K562 (cell line): ENCODE data around the gene DNAH17.

Experiments
- ATF3 ChIP-seq, 2 experiments: fragments of 450-650 bp in 1 of 2; sonication (generic) in 1 of 2; formaldehyde crosslinking in 1 of 2; IDR thresholded peaks in 1 of 2; conservative IDR thresholded peaks in 1 of 2; 2 replicates each; pipeline versions ENCODE4 v1.6.1 to v1.8.1; 2016 to 2023; ENCODE audit warnings: mild to moderate bottlenecking in 2 of 2, moderate library complexity in 2 of 2, inconsistent platforms in 1 of 2, missing genetic modification reagents in 1 of 2
- CEBPZ ChIP-seq: fragments of 150-350 bp; IDR thresholded peaks from 2 replicates; pipeline ENCODE4 v1.6.1; 2014; ENCODE audit warnings: low read depth, mild to moderate bottlenecking, low read length, borderline replicate concordance
- CHD1 ChIP-seq: fragments of 200-600 bp; sonication (generic); IDR thresholded peaks from one replicate; pipeline ENCODE4 v1.6.1; 2012; ENCODE audit warnings: mild to moderate bottlenecking, moderate library complexity, low read length, inconsistent platforms
- CTCF ChIP-seq, 3 experiments: IDR thresholded peaks in 2 of 3; conservative IDR thresholded peaks in 1 of 3; 2 replicates each; pipeline ENCODE4 v1.5.1; 2011 to 2012; ENCODE audit warnings: low read length in 3 of 3, mild to moderate bottlenecking in 3 of 3, control low read depth in 2 of 3, improper control_type of control experiment in 1 of 3, inconsistent platforms in 1 of 3, low read depth in 1 of 3, mixed read lengths in 1 of 3, moderate library complexity in 1 of 3; ENCODE audit not compliant: insufficient read depth in 2 of 3
- EGR1 ChIP-seq: fragments of 450-650 bp; conservative IDR thresholded peaks from 2 replicates; pipeline ENCODE4 v1.6.1; 2017; ENCODE audit warnings: mild to moderate bottlenecking
- EZH2 ChIP-seq: IDR thresholded peaks from 2 replicates; pipeline ENCODE4 v1.6.1; 2012; ENCODE audit warnings: low read depth, mild to moderate bottlenecking, inconsistent platforms, low read length, borderline replicate concordance
- HIVEP1 ChIP-seq: fragments of 250-450 bp; sonication (Bioruptor Pico); IDR thresholded peaks from 2 replicates; pipeline ENCODE4 v1.4.0; 2020; ENCODE audit warnings: mild to moderate bottlenecking
- KLF6 ChIP-seq: fragments of 250-450 bp; sonication (Bioruptor Pico); IDR thresholded peaks from 2 replicates; pipeline ENCODE4 v1.4.0; 2020; ENCODE audit warnings: mild to moderate bottlenecking, moderate library complexity, borderline replicate concordance
- SRSF1 ChIP-seq: fragments of 200-400 bp; formaldehyde crosslinking; IDR thresholded peaks from 2 replicates; pipeline ENCODE4 v1.6.1; 2017; ENCODE audit warnings: mild to moderate bottlenecking, low read depth, low read length, moderate library complexity
- TBL1XR1 ChIP-seq, 2 experiments: IDR thresholded peaks; 2 replicates each; pipeline ENCODE4 v1.6.1; 2012; ENCODE audit warnings: improper control_type of control experiment in 2 of 2, low read length in 2 of 2, mild to moderate bottlenecking in 1 of 2
- ZNF280B ChIP-seq: fragments of 250-450 bp; sonication (Bioruptor Pico); IDR thresholded peaks from 2 replicates; pipeline ENCODE4 v1.5.1; 2021; ENCODE audit warnings: mild to moderate bottlenecking

GRCh38 chr17:78434455-78435329 is 142.5 kb downstream of the DNAH17 start:
- TF ChIP-seq TBL1XR1 (IDR thresholded peaks at IDR 0.05; ENCODE audit: low read length in 2 of 2), result no peak
- no peak for TF ChIP-seq HIVEP1 (CRISPR knock-in tag)
- TF ChIP-seq ATF3 (IDR thresholded peaks at IDR 0.05), result no peak
- no peak for TF ChIP-seq ATF3 (CRISPR knock-in tag; conservative IDR thresholded peaks at IDR 0.05)
- no peak for TF ChIP-seq CEBPZ
- TF ChIP-seq KLF6, result no peak
- TF ChIP-seq EZH2, result no peak
- no peak for TF ChIP-seq ZNF280B
- no peak for TF ChIP-seq CHD1
- no peak for TF ChIP-seq CTCF (IDR thresholded peaks at IDR 0.05 in 2 of 3, conservative IDR thresholded peaks at IDR 0.05 in 1 of 3; ENCODE audit: insufficient read depth in 2 of 3, low read depth in 1 of 3, low read length in 3 of 3)
- no peak for TF ChIP-seq EGR1
- TF ChIP-seq SRSF1, result no peak
